ENCODE results near the gene IQCC.

The IQCC gene

GRCh38 chr1:32170991-32171390 lies 34.5 kb upstream of the IQCC start:
- Histone ChIP-seq H3K27me3 (ENCODE audit: low read depth, low read length) (no peaks in the 10 kb centered on the region), H3K79me2 (ENCODE audit: low read length) (no peaks in the 10 kb centered on the region; the same call in 1 of the 2 replicates), H2AFZ (ENCODE audit: low read depth, low read length) (no peak overlapping the region), H3K27ac (ENCODE audit: low read length) (no peak overlapping the region), H3K4me3 (ENCODE audit: low read length) (no peak overlapping the region), H3K4me2 (ENCODE audit: low read length) (no peak overlapping the region), H3K9ac (ENCODE audit: low read length) (no peak overlapping the region), H3K36me3 (replicated peaks; ENCODE audit: low read depth, low read length) (peaks cover 34% of the 10 kb centered on the region), H3K4me1 (ENCODE audit: low read length) (peaks cover 28% of the 10 kb centered on the region), H4K20me1 (ENCODE audit: insufficient read depth, low read length) (no peaks in the 10 kb centered on the region), H3K9me3 (ENCODE audit: insufficient read depth, low read length) (no peaks in the 10 kb centered on the region)
- TF ChIP-seq CTCF (IDR thresholded peaks at IDR 0.05; ENCODE audit: low read depth, low read length): no peak
- no peak for TF ChIP-seq EZH2phosphoT487 (IDR thresholded peaks at IDR 0.05; ENCODE audit: low read depth)

DNA sequence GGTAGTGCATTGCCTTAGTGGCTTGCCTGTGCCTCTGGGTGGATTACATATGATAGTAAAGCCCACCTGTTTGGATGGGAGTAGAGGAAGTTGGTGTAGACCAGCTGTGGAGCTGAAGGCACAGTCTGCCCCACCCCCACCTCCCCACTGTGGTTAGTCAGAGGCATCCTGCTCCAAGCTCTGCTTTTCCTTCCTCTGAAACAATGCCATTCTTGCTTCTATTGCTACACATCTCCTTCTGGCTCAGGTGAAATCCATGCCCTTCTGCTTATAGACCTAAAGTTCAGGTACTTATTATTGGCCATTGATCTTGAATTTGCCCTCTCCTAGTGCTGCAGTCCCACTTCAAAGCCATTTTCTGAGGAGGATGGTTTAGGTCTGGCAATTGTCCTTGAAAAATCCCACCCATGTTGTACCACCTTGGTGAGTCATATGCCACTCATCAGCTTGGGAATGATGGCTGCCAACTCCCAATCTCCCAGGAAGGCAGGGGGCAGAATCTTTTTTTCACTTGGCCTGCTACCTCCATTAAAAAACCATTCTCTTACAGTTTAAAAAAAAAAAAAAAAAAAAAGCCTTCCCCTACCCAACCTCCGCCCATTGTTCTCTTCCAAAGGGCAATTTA lies 32.7 kb upstream of the IQCC start:
- H3K27ac ChIP-seq (ENCODE audit: low read length): no peak overlapping the region
- no peaks in the 10 kb centered on the region for H3K9me3 ChIP-seq (ENCODE audit: insufficient read depth, low read length)
- peaks cover 12% of the 10 kb centered on the region for H3K4me1 ChIP-seq (ENCODE audit: low read length)
- no peaks in the 10 kb centered on the region for H4K20me1 ChIP-seq (ENCODE audit: insufficient read depth, low read length)
- TF ChIP-seq CTCF (IDR thresholded peaks at IDR 0.05; ENCODE audit: low read depth, low read length): no peak
- TF ChIP-seq EZH2phosphoT487 (IDR thresholded peaks at IDR 0.05; ENCODE audit: low read depth): no peak
- no peak overlapping the region for H2AFZ ChIP-seq (ENCODE audit: low read depth, low read length)
- H3K4me2 ChIP-seq (ENCODE audit: low read length): no peak overlapping the region
- no peak overlapping the region for H3K9ac ChIP-seq (ENCODE audit: low read length)
- no peaks in the 10 kb centered on the region; the same call in 1 of the 2 replicates for H3K79me2 ChIP-seq (ENCODE audit: low read length)
- no peak overlapping the region for H3K4me3 ChIP-seq (ENCODE audit: low read length)
- H3K27me3 ChIP-seq (ENCODE audit: low read depth, low read length): no peaks in the 10 kb centered on the region
- peaks cover 32% of the 10 kb centered on the region for H3K36me3 ChIP-seq (replicated peaks; ENCODE audit: low read depth, low read length)

DNA sequence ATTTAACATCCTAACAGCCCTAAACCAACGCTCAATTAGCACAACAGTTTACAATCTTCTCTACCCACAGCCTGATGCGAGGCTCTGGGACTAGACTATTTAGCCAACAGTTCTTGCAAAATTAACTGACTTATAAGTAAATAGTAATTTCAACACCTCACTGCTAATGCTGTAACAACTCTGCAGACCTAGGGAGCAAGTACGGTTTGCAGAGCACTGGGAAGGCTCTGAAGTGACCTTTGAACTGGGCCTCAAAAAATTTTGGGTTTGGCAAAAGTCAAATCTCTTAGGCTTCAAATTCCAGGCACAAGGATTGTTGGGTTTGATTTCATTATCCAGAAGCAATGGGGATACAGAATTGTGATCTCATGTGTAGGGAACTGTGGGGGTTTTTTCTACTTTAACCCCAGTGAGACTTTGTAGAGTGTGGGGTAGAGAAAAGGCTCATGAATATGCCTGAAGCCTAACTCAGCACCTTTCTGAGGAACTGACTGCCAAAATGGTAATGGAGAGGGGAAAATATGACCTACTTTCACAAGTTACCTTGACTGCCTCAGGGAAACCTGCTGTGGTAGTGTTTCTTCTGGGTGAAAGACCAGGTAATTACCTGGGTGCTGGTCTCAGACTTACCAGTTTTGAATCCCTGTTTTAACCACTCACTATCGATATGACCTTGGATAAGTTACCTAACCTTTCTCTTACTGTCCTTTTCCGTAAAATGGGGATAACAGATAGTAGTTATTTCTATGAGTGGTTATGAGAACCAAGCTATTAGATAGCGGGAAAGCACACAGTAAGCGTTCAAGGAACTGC lies 26.9 kb upstream of the IQCC start:
- Histone ChIP-seq H3K4me2 (ENCODE audit: low read length) (peak overlapping the region; percentile 94), H4K20me1 (ENCODE audit: insufficient read depth, low read length) (no peaks in the 10 kb centered on the region; the same call in 1 of the 2 replicates), H3K79me2 (ENCODE audit: low read length) (peaks cover 36% of the 10 kb centered on the region), H2AFZ (ENCODE audit: low read depth, low read length) (no peak overlapping the region), H3K9ac (ENCODE audit: low read length) (peak overlapping the region; percentile 96), H3K4me3 (ENCODE audit: low read length) (peak overlapping the region; percentile 94), H3K9me3 (ENCODE audit: insufficient read depth, low read length) (no peaks in the 10 kb centered on the region), H3K27ac (ENCODE audit: low read length) (peak overlapping the region; percentile 76), H3K36me3 (replicated peaks; ENCODE audit: low read depth, low read length) (peaks cover 24% of the 10 kb centered on the region), H3K27me3 (ENCODE audit: low read depth, low read length) (no peaks in the 10 kb centered on the region), H3K4me1 (ENCODE audit: low read length) (peaks cover 18% of the 10 kb centered on the region)
- TF ChIP-seq CTCF (IDR thresholded peaks at IDR 0.05; ENCODE audit: low read depth, low read length) (no peak), EZH2phosphoT487 (IDR thresholded peaks at IDR 0.05; ENCODE audit: low read depth) (no peak)

DNA sequence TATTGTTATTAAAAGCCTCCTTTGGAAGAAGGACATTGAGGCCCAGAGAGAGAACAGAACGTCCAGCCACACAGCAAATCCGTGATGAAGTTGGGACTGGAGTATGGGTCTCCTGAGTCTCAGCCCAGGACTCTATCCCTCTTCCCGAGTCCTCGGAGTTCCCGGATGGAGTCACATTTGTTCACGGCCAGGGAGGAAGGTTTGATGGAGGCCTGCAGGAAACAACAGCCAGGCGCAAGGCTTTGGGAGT lies 26.4 kb upstream of the IQCC start:
- H3K9ac ChIP-seq (ENCODE audit: low read length): peak overlapping the region; percentile 96
- H3K79me2 ChIP-seq (ENCODE audit: low read length): peaks cover 41% of the 10 kb centered on the region
- H3K4me2 ChIP-seq (ENCODE audit: low read length): peak overlapping the region; percentile 94
- H3K4me1 ChIP-seq (ENCODE audit: low read length): peaks cover 18% of the 10 kb centered on the region
- H4K20me1 ChIP-seq (ENCODE audit: insufficient read depth, low read length): no peaks in the 10 kb centered on the region; the same call in 1 of the 2 replicates
- TF ChIP-seq EZH2phosphoT487 (IDR thresholded peaks at IDR 0.05; ENCODE audit: low read depth) (no peak), CTCF (IDR thresholded peaks at IDR 0.05; ENCODE audit: low read depth, low read length) (no peak)
- peak overlapping the region; percentile 56; the same call in 1 of the 2 replicates for H2AFZ ChIP-seq (ENCODE audit: low read depth, low read length)
- peak overlapping the region; percentile 94 for H3K4me3 ChIP-seq (ENCODE audit: low read length)
- H3K27ac ChIP-seq (ENCODE audit: low read length): peak overlapping the region; percentile 76
- no peaks in the 10 kb centered on the region for H3K9me3 ChIP-seq (ENCODE audit: insufficient read depth, low read length)
- no peaks in the 10 kb centered on the region for H3K27me3 ChIP-seq (ENCODE audit: low read depth, low read length)
- H3K36me3 ChIP-seq (replicated peaks; ENCODE audit: low read depth, low read length): peaks cover 26% of the 10 kb centered on the region
